NCI-H2227 treated with DMSO at 0.1 percent for 48 hours (cell line): ENCODE results near the gene CFHR4.
"Not testable (repeated sequence)": the region's sequence is repeated elsewhere in the genome, so short reads cannot be mapped to it uniquely, and the experiment has no call there.

ENCODE experiments used
- DNase-seq: peaks from one replicate; lab custom pipeline; 2025; lab: John Stamatoyannopoulos, UW

The CFHR4 gene

GRCh38 chr1:196941474-196941873 is 53.6 kb downstream of the CFHR4 start:
- not testable (repeated sequence) for DNase-seq

- not testable (repeated sequence) for DNase-seq
These were observed 55.7 kb downstream of the CFHR4 start, which contains the start of gene CFHR2 for GRCh38 chr1:196943568-196943967. TSS of gene CFHR2 (plus strand) at chr1:196943738. CDS start at chr1:196943881, 143 bp downstream.

- DNase-seq, result no peak
These were observed 64.0 kb downstream of the CFHR4 start for GRCh38 chr1:196951711-196952394.

- no peak for DNase-seq
These were observed 66.9 kb downstream of the CFHR4 start for GRCh38 chr1:196954778-196955177.

- no peak for DNase-seq
These were observed 68.1 kb downstream of the CFHR4 start for GRCh38 chr1:196955926-196956325.

GRCh38 chr1:196960854-196961253 is 73.0 kb downstream of the CFHR4 start:
- no peak for DNase-seq
